SK-N-SH treated with all-trans-retinoic acid at 6 μM for 48 hours (cell line): ENCODE results near the gene ARHGAP4.

Experiments
- ESRRG ChIP-seq: fragments of 250-450 bp; sonication (Bioruptor Pico); IDR thresholded peaks from 2 replicates; pipeline ENCODE4 v1.6.1; 2021; ENCODE audit warnings: mild to moderate bottlenecking
- PPARA ChIP-seq: fragments of 250-450 bp; sonication (Bioruptor Pico); IDR thresholded peaks from 2 replicates; pipeline ENCODE4 v1.5.0; 2020; ENCODE audit warnings: mild to moderate bottlenecking, borderline replicate concordance
- RARB ChIP-seq: fragments of 250-450 bp; sonication (Bioruptor Pico); IDR thresholded peaks from 2 replicates; pipeline ENCODE4 v1.8.0; 2021; ENCODE audit warnings: mild to moderate bottlenecking, moderate library complexity
- TCF4 ChIP-seq: fragments of 250-450 bp; sonication (Bioruptor Pico); IDR thresholded peaks from 2 replicates; pipeline ENCODE4 v1.8.0; 2021; ENCODE audit warnings: mild to moderate bottlenecking, moderate library complexity, borderline replicate concordance
- TOX ChIP-seq: fragments of 250-450 bp; sonication (Bioruptor Pico); IDR thresholded peaks from 2 replicates; pipeline ENCODE4 v1.8.0; 2021; ENCODE audit warnings: mild to moderate bottlenecking, moderate library complexity, borderline replicate concordance
- ZFP3 ChIP-seq: fragments of 250-450 bp; sonication (Bioruptor Pico); IDR thresholded peaks from 2 replicates; pipeline ENCODE4 v1.5.0; 2020; ENCODE audit warnings: mild to moderate bottlenecking, moderate library complexity
- ZFP30 ChIP-seq: fragments of 450-650 bp; formaldehyde crosslinking; IDR thresholded peaks from 2 replicates; pipeline ENCODE4 v1.5.0; 2022; ENCODE audit warnings: mild to moderate bottlenecking, moderate library complexity
- TF ChIP-seq, protein P1 (sequence below): fragments of 250-450 bp; sonication (Bioruptor Pico); IDR thresholded peaks from 2 replicates; pipeline ENCODE4 v1.5.1; 2021; ENCODE audit warnings: mild to moderate bottlenecking, moderate library complexity
- TF ChIP-seq, protein P2 (sequence below): fragments of 250-450 bp; sonication (Bioruptor Pico); IDR thresholded peaks from 2 replicates; pipeline ENCODE4 v1.8.0; 2020; ENCODE audit warnings: mild to moderate bottlenecking, moderate library complexity, borderline replicate concordance
- TF ChIP-seq, protein P3 (sequence below): fragments of 250-450 bp; sonication (Bioruptor Pico); IDR thresholded peaks from 2 replicates; pipeline ENCODE4 v1.5.1; 2020; ENCODE audit warnings: low read depth, mild to moderate bottlenecking, moderate library complexity
- TF ChIP-seq, protein P4 (sequence below): fragments of 250-450 bp; sonication (Bioruptor Pico); IDR thresholded peaks from 2 replicates; pipeline ENCODE4 v1.5.0; 2020; ENCODE audit warnings: mild to moderate bottlenecking, moderate library complexity

DNA sequence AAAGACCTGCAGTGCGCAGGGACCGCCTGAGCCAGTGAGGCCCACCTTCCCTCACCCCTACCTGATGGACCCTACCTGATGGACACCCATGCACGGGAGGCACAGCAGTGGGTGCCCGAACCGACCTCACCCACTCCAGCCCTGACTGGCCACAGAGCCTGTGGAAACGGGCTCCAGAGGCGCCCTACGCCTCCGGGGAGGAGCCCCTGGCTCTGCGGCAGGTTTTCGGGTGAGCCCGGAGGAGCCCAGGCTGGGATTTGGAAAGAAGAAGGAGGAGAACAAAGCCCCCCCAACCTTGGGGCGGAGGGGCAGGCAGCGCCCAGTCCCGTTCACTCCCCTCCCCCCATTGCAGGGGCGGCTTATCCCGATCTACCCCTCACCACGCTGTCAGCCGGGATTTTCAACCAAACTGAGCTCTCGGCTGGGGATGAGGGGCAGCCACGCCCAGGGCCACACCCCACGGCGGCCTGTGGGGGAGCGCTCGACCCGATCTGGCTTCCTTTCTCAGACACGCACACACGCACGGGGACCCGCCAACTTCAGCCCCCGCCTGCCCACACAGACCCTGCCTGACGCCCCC is 40.8 kb downstream of the ARHGAP4 start:
- TF ChIP-seq TOX, result no peak
- TF ChIP-seq, protein P1, sequence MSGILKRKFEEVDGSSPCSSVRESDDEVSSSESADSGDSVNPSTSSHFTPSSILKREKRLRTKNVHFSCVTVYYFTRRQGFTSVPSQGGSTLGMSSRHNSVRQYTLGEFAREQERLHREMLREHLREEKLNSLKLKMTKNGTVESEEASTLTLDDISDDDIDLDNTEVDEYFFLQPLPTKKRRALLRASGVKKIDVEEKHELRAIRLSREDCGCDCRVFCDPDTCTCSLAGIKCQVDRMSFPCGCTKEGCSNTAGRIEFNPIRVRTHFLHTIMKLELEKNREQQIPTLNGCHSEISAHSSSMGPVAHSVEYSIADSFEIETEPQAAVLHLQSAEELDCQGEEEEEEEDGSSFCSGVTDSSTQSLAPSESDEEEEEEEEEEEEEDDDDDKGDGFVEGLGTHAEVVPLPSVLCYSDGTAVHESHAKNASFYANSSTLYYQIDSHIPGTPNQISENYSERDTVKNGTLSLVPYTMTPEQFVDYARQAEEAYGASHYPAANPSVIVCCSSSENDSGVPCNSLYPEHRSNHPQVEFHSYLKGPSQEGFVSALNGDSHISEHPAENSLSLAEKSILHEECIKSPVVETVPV, result no peak
- TF ChIP-seq, protein P2, sequence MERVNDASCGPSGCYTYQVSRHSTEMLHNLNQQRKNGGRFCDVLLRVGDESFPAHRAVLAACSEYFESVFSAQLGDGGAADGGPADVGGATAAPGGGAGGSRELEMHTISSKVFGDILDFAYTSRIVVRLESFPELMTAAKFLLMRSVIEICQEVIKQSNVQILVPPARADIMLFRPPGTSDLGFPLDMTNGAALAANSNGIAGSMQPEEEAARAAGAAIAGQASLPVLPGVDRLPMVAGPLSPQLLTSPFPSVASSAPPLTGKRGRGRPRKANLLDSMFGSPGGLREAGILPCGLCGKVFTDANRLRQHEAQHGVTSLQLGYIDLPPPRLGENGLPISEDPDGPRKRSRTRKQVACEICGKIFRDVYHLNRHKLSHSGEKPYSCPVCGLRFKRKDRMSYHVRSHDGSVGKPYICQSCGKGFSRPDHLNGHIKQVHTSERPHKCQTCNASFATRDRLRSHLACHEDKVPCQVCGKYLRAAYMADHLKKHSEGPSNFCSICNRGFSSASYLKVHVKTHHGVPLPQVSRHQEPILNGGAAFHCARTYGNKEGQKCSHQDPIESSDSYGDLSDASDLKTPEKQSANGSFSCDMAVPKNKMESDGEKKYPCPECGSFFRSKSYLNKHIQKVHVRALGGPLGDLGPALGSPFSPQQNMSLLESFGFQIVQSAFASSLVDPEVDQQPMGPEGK (CRISPR knock-in tag), result no peak
- no peak for TF ChIP-seq RARB (CRISPR knock-in tag)
- TF ChIP-seq PPARA, result no peak
- TF ChIP-seq ESRRG, result no peak
- TF ChIP-seq, protein P3, sequence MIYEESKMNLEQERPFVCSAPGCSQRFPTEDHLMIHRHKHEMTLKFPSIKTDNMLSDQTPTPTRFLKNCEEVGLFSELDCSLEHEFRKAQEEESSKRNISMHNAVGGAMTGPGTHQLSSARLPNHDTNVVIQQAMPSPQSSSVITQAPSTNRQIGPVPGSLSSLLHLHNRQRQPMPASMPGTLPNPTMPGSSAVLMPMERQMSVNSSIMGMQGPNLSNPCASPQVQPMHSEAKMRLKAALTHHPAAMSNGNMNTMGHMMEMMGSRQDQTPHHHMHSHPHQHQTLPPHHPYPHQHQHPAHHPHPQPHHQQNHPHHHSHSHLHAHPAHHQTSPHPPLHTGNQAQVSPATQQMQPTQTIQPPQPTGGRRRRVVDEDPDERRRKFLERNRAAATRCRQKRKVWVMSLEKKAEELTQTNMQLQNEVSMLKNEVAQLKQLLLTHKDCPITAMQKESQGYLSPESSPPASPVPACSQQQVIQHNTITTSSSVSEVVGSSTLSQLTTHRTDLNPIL (CRISPR knock-in tag), result no peak
- TF ChIP-seq ZFP30 (CRISPR knock-in tag), result no peak
- no peak for TF ChIP-seq ZFP3 (CRISPR knock-in tag)
- TF ChIP-seq TCF4 (CRISPR knock-in tag), result no peak
- TF ChIP-seq, protein P4, sequence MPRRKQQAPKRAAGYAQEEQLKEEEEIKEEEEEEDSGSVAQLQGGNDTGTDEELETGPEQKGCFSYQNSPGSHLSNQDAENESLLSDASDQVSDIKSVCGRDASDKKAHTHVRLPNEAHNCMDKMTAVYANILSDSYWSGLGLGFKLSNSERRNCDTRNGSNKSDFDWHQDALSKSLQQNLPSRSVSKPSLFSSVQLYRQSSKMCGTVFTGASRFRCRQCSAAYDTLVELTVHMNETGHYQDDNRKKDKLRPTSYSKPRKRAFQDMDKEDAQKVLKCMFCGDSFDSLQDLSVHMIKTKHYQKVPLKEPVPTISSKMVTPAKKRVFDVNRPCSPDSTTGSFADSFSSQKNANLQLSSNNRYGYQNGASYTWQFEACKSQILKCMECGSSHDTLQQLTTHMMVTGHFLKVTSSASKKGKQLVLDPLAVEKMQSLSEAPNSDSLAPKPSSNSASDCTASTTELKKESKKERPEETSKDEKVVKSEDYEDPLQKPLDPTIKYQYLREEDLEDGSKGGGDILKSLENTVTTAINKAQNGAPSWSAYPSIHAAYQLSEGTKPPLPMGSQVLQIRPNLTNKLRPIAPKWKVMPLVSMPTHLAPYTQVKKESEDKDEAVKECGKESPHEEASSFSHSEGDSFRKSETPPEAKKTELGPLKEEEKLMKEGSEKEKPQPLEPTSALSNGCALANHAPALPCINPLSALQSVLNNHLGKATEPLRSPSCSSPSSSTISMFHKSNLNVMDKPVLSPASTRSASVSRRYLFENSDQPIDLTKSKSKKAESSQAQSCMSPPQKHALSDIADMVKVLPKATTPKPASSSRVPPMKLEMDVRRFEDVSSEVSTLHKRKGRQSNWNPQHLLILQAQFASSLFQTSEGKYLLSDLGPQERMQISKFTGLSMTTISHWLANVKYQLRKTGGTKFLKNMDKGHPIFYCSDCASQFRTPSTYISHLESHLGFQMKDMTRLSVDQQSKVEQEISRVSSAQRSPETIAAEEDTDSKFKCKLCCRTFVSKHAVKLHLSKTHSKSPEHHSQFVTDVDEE, result no peak
